ENCODE measurements around the gene ZFAND6.

The ZFAND6 gene

GRCh38 chr15:80115021-80115420, 55.5 kb downstream of the ZFAND6 start:
- Histone ChIP-seq H3K36me3 (ENCODE audit: insufficient read depth, low read length) (peaks cover 6% of the 10 kb centered on the region; the same call in 1 of the 2 replicates), H3K4me2 (ENCODE audit: low read length) (no peak overlapping the region), H3K4me3 (ENCODE audit: low read depth, low read length, poor library complexity, severe bottlenecking) (no peak overlapping the region), H3K27me3 (ENCODE audit: insufficient read depth, low read length) (no peaks in the 10 kb centered on the region), H4K20me1 (ENCODE audit: insufficient read depth, low read length) (no peaks in the 10 kb centered on the region), H3K9me2 (ENCODE audit: low read depth, low read length) (no peaks in the 10 kb centered on the region), H3K79me2 (ENCODE audit: insufficient read depth, low read length) (peaks cover 88% of the 10 kb centered on the region), H2AFZ (ENCODE audit: low read length) (no peak overlapping the region), H3K9me3 (ENCODE audit: low read length) (no peaks in the 10 kb centered on the region), H3K9ac (ENCODE audit: low read length) (no peak overlapping the region), H3F3A (ENCODE audit: insufficient read depth, low read length) (no peaks in the 10 kb centered on the region), H3K27ac (ENCODE audit: low read depth, low read length, poor library complexity, severe bottlenecking) (no peak overlapping the region), H3K4me1 (ENCODE audit: insufficient read depth, low read length, severe bottlenecking) (peaks cover 33% of the 10 kb centered on the region)
- no peak for TF ChIP-seq CTCF (IDR thresholded peaks at IDR 0.05; ENCODE audit: low read length)
- no peak for TF ChIP-seq EZH2 (IDR thresholded peaks at IDR 0.05; ENCODE audit: borderline replicate concordance, low read length)

GRCh38 chr15:80118956-80119355, 59.5 kb downstream of the ZFAND6 start:
- peaks cover 34% of the 10 kb centered on the region for H3K36me3 ChIP-seq (ENCODE audit: insufficient read depth, low read length)

DNA sequence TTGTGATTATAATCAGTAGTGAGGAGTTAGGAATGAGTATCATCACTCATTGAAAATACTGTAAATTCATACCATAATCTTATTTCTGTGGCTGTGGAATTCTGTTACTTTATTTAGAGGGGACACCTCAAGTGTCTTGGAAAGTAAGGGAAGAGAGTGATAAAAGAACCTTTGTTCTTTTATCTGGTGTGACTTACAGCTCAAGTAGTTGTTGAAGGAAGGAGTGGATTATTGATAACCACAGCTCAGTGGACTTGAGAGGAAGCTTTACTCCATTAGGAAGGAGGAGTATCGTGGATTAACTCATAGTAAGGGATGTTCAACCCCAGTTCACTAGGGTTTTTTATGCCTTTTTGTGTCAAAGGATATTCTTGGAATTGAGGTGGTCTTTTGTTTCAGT, 61.2 kb downstream of the ZFAND6 start:
- Histone ChIP-seq H3F3A (ENCODE audit: insufficient read depth, low read length) (no peaks in the 10 kb centered on the region), H3K36me3 (ENCODE audit: insufficient read depth, low read length) (peaks cover 49% of the 10 kb centered on the region), H2AFZ (ENCODE audit: low read length) (no peak overlapping the region), H3K9ac (ENCODE audit: low read length) (no peak overlapping the region), H3K27me3 (ENCODE audit: insufficient read depth, low read length) (no peaks in the 10 kb centered on the region), H3K4me2 (ENCODE audit: low read length) (no peak overlapping the region), H3K9me2 (ENCODE audit: low read depth, low read length) (no peaks in the 10 kb centered on the region), H3K79me2 (ENCODE audit: insufficient read depth, low read length) (peaks cover 48% of the 10 kb centered on the region), H3K9me3 (ENCODE audit: low read length) (no peaks in the 10 kb centered on the region), H3K27ac (ENCODE audit: low read depth, low read length, poor library complexity, severe bottlenecking) (no peak overlapping the region), H4K20me1 (ENCODE audit: insufficient read depth, low read length) (no peaks in the 10 kb centered on the region), H3K4me3 (ENCODE audit: low read depth, low read length, poor library complexity, severe bottlenecking) (no peak overlapping the region), H3K4me1 (ENCODE audit: insufficient read depth, low read length, severe bottlenecking) (peaks cover 17% of the 10 kb centered on the region)
- TF ChIP-seq CTCF (IDR thresholded peaks at IDR 0.05; ENCODE audit: low read length): no peak
- no peak for TF ChIP-seq EZH2 (IDR thresholded peaks at IDR 0.05; ENCODE audit: borderline replicate concordance, low read length)

More at GRCh38 chr15:80118956-80119355, 59.5 kb downstream of the ZFAND6 start:
- H3F3A ChIP-seq (ENCODE audit: insufficient read depth, low read length): no peaks in the 10 kb centered on the region
- H3K4me2 ChIP-seq (ENCODE audit: low read length): no peak overlapping the region
- H3K79me2 ChIP-seq (ENCODE audit: insufficient read depth, low read length): peaks cover 64% of the 10 kb centered on the region
- H3K27me3 ChIP-seq (ENCODE audit: insufficient read depth, low read length): no peaks in the 10 kb centered on the region
- H2AFZ ChIP-seq (ENCODE audit: low read length): no peak overlapping the region
- no peak overlapping the region for H3K4me3 ChIP-seq (ENCODE audit: low read depth, low read length, poor library complexity, severe bottlenecking)
- peaks cover 28% of the 10 kb centered on the region for H3K4me1 ChIP-seq (ENCODE audit: insufficient read depth, low read length, severe bottlenecking)
- H3K9me3 ChIP-seq (ENCODE audit: low read length): no peaks in the 10 kb centered on the region
- H3K9me2 ChIP-seq (ENCODE audit: low read depth, low read length): no peaks in the 10 kb centered on the region
- no peaks in the 10 kb centered on the region for H4K20me1 ChIP-seq (ENCODE audit: insufficient read depth, low read length)
- TF ChIP-seq CTCF (IDR thresholded peaks at IDR 0.05; ENCODE audit: low read length): no peak
- no peak for TF ChIP-seq EZH2 (IDR thresholded peaks at IDR 0.05; ENCODE audit: borderline replicate concordance, low read length)
- H3K9ac ChIP-seq (ENCODE audit: low read length): no peak overlapping the region
- H3K27ac ChIP-seq (ENCODE audit: low read depth, low read length, poor library complexity, severe bottlenecking): no peak overlapping the region

Data from OCI-LY1 (cell line).